ENCODE measurements around the gene OR13C8. TPM values are rescaled to one million over a fixed set of nuclear protein-coding genes. Genes with fewer than 3 reads are reported as not detected.

Gene OR13C8
- total RNA-seq, 1 experiment from 2014 or later, result not detected

GRCh38 chr9:104608336-104608735 lies 39.4 kb downstream of the OR13C8 start:
- DNase-seq (ENCODE audit: low read depth), result peak; percentile 4

GRCh38 chr9:104611213-104611612 lies 42.2 kb downstream of the OR13C8 start:
- no peak for DNase-seq (ENCODE audit: low read depth)

GRCh38 chr9:104617418-104617817 lies 48.5 kb downstream of the OR13C8 start:
- DNase-seq (ENCODE audit: low read depth), result no peak

- no peak for DNase-seq (ENCODE audit: low read depth)
These were observed 49.1 kb downstream of the OR13C8 start, which contains the start of gene OR13C9 for GRCh38 chr9:104618104-104618503. TSS of gene OR13C9 (minus strand) at chr9:104618204. CDS start at chr9:104618204, 0 bp downstream.

Other genes with a start within 250 kb of the OR13C8 start
- gene OR13F1, start 64.9 kb upstream of the OR13C8 start, total RNA-seq (2014; rRNA removed; shearing (Covaris generic)), result not detected in 2 replicates
- gene OR13C4, start 42.0 kb upstream of the OR13C8 start, total RNA-seq (2014; rRNA removed; shearing (Covaris generic)), result not detected in 2 replicates
- not detected in 2 replicates for gene OR13C3, start 32.3 kb upstream of the OR13C8 start, total RNA-seq (2014; rRNA removed; shearing (Covaris generic))
- gene OR13C5, start 30.2 kb downstream of the OR13C8 start, total RNA-seq (2014; rRNA removed; shearing (Covaris generic)), result not detected in 2 replicates
- gene OR13C2, start 36.5 kb downstream of the OR13C8 start, total RNA-seq (2014; rRNA removed; shearing (Covaris generic)), result not detected in 2 replicates
- not detected in 2 replicates for gene OR13C9, start 49.0 kb downstream of the OR13C8 start, total RNA-seq (2014; rRNA removed; shearing (Covaris generic))
- not detected in 2 replicates for gene OR13D1, start 125.3 kb downstream of the OR13C8 start, total RNA-seq (2014; rRNA removed; shearing (Covaris generic))
- gene NIPSNAP3A, start 178.5 kb downstream of the OR13C8 start, total RNA-seq (2014; rRNA removed; shearing (Covaris generic)), result 20.7 and 22.6 TPM in 2 replicates
- 0.19 TPM in 1 of 2 replicates, not detected in the other for gene NIPSNAP3B, start 195.0 kb downstream of the OR13C8 start, total RNA-seq (2014; rRNA removed; shearing (Covaris generic))

Measured in HT1080 (cell line).